ENCODE results near the gene IQGAP2. TPM values are rescaled to one million over a fixed set of nuclear protein-coding genes. Genes with fewer than 3 reads are reported as not detected.
A peak's percentile ranks its signal among the peaks of the same experiment; 100 is the strongest.

Gene IQGAP2
- total and polyA plus RNA-seq, 2 of the 8 experiments (the other 6 are each of a cell fraction or from before 2014, with no cell fraction given), result 19.7 to 66.0 TPM

DNA sequence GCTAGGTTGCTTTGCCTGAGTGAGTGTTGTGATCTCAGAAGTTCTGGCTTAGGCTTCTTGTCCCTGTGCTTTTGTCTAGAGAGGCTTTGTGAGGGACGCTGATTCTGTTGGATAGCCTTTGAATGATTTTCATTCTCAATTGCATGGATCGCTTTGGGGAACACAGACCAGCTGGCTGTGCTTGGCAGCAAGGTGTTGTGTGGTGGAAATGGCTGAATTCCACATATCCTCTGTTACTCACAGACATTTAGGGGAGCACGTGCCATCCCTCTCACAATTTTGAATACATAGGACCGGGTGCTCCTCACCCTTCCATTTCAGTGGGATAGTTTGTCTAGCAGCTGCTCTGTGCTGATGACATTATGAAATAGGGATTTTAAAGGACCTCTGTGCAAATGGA, 76.2 kb downstream of the IQGAP2 start:
- H3K9me3 ChIP-seq (ENCODE audit: insufficient read depth in 2 of 2, low read depth in 1 of 2, low read length in 1 of 2), result no peaks in the 10 kb centered on the region
- WGBS, 2 experiments (ENCODE audit: extremely low coverage in 1 of 2, insufficient coverage in 1 of 2, insufficient read length in 1 of 2, insufficient replicate concordance in 2 of 2, low coverage in 1 of 2, low lambda C conversion rate in 2 of 2, missing lambda C conversion rate in 1 of 2), result 84% methylated on average over 4 of the region's 4 CpGs; no CpG with 5 or more reads in 1 of the 2 experiments
- H4K5ac ChIP-seq (ENCODE audit: insufficient read length, low read depth, low read length), result no peak overlapping the region
- no peak overlapping the region for H4K8ac ChIP-seq (ENCODE audit: extremely low read depth, insufficient read depth, low read length)
- no peak overlapping the region for H3K23ac ChIP-seq (ENCODE audit: insufficient read length)
- POLR2A ChIA-PET (ENCODE audit: partially characterized antibody), result no interaction called here
- no peak overlapping the region for H3K27ac ChIP-seq (ENCODE audit: low read depth, low read length)
- H2AFZ ChIP-seq (ENCODE audit: low read length), result no peak overlapping the region
- peak overlapping the region; percentile 82; the same call in 1 of the 2 replicates for H2AK5ac ChIP-seq (ENCODE audit: low read depth, low read length)
- H3K4me2 ChIP-seq (ENCODE audit: insufficient read depth in 1 of 2, low read depth in 2 of 2, low read length in 2 of 2), result no peak overlapping the region
- no peaks in the 10 kb centered on the region for H4K20me1 ChIP-seq (replicated peaks in 1 of 2; ENCODE audit: control insufficient read depth in 1 of 2, insufficient read depth in 2 of 2, low read length in 2 of 2)
- H4K91ac ChIP-seq (replicated peaks; ENCODE audit: insufficient read length, low read length), result peak overlapping the region; percentile 50
- H3K9ac ChIP-seq (replicated peaks in 1 of 4; ENCODE audit: extremely low read depth in 1 of 4, low read depth in 3 of 4, low read length in 3 of 4), result no peak overlapping the region
- H3K4me1 ChIP-seq (replicated peaks in 1 of 4; ENCODE audit: control insufficient read depth in 3 of 4, insufficient read depth in 4 of 4, low read length in 3 of 4), result peaks cover 4 to 33% (median 24%) of the 10 kb centered on the region in 4 experiments; a peak in 6 of 7 replicates
- H3K56ac ChIP-seq (replicated peaks; ENCODE audit: insufficient read length, low read depth, low read length), result no peak overlapping the region
- no peak overlapping the region for H3K14ac ChIP-seq (ENCODE audit: insufficient read length)
- H2BK12ac ChIP-seq (ENCODE audit: low read depth, low read length), result peak overlapping the region; percentile 68; the same call in 1 of the 2 replicates
- H2BK20ac ChIP-seq (ENCODE audit: low read length), result no peak overlapping the region
- no peak for FAIRE-seq
- H2BK120ac ChIP-seq (replicated peaks; ENCODE audit: low read depth, low read length), result no peak overlapping the region
- CTCF ChIA-PET (ENCODE audit: partially characterized antibody), result interaction anchor here (1.4 kb wide), 1 partner anchor 20 kb away, joined by 4 read pairs; no protein-coding TSS in a partner anchor
- peak overlapping the region; percentile 66; the same call in 1 of the 2 replicates for H2BK15ac ChIP-seq (ENCODE audit: low read length)
- no peaks in the 10 kb centered on the region for H3K23me2 ChIP-seq (ENCODE audit: low read depth, low read length)
- peak overlapping the region; percentile 15; the same call in 1 of the 2 replicates for H2BK5ac ChIP-seq (ENCODE audit: low read depth, low read length)
- H3K27me3 ChIP-seq (replicated peaks in 1 of 4; ENCODE audit: control insufficient read depth in 3 of 4, extremely low read depth in 1 of 4, insufficient read depth in 3 of 4, low read length in 3 of 4), result no peaks in the 10 kb centered on the region
- no peaks in the 10 kb centered on the region for H3K36me3 ChIP-seq (ENCODE audit: control insufficient read depth in 2 of 4, insufficient read depth in 4 of 4, low read length in 3 of 4)
- peak overlapping the region; percentile 25 for H3K4ac ChIP-seq (replicated peaks; ENCODE audit: insufficient read length, low read depth, low read length)
- DNase-seq (ENCODE audit: low read depth in 1 of 2, low spot score in 2 of 2), result no peak
- H3K79me2 ChIP-seq (ENCODE audit: control insufficient read depth in 1 of 2, insufficient read depth in 2 of 2, low read length in 2 of 2), result peaks cover 0 to 30% of the 10 kb centered on the region in 2 experiments; a peak in 2 of 4 replicates
- peaks cover 11% of the 10 kb centered on the region; the same call in 1 of the 2 replicates for H3K79me1 ChIP-seq (ENCODE audit: low read depth, low read length)
- H3K4me3 ChIP-seq (ENCODE audit: extremely low read depth in 1 of 4, insufficient read depth in 2 of 4, low read depth in 3 of 4, low read length in 4 of 4), result no peak overlapping the region
- H3K18ac ChIP-seq (ENCODE audit: extremely low read depth, low read length), result no peak overlapping the region
- TF ChIP-seq CTBP2 (IDR thresholded peaks at IDR 0.05; ENCODE audit: borderline replicate concordance, insufficient read depth, insufficient read length, low read length), result no peak
- TF ChIP-seq CBX8 (IDR thresholded peaks at IDR 0.05; ENCODE audit: borderline replicate concordance, low read depth, low read length), result no peak
- no peak for TF ChIP-seq GABPA (IDR thresholded peaks at IDR 0.05; ENCODE audit: borderline replicate concordance, insufficient read depth, low read length)
- no peak for TF ChIP-seq ATF2 (IDR thresholded peaks at IDR 0.05; ENCODE audit: low read length)
- TF ChIP-seq ASH2L (IDR thresholded peaks at IDR 0.05; ENCODE audit: low read length), result no peak
- no peak for TF ChIP-seq JUND (IDR thresholded peaks at IDR 0.05; ENCODE audit: low read length)
- no peak for TF ChIP-seq RFX5 (IDR thresholded peaks at IDR 0.05; ENCODE audit: borderline replicate concordance, low read depth, low read length)
- TF ChIP-seq SAP30 (IDR thresholded peaks at IDR 0.05; ENCODE audit: insufficient read depth, insufficient replicate concordance, low read length), result no peak
- no peak for TF ChIP-seq SIX5 (IDR thresholded peaks at IDR 0.05; ENCODE audit: low read depth, low read length)
- no peak for TF ChIP-seq GTF2F1 (IDR thresholded peaks at IDR 0.05; ENCODE audit: borderline replicate concordance, low read depth, low read length)
- no peak for TF ChIP-seq SRF (IDR thresholded peaks at IDR 0.05; ENCODE audit: low read depth, low read length)
- TF ChIP-seq RXRA (IDR thresholded peaks at IDR 0.05; ENCODE audit: insufficient read depth, low read depth, low read length), result no peak

Data from H1 (cell line).